Upper lobe of left lung (tissue), 6 donors: ENCODE results near the gene ASZ1. TPM values are rescaled to one million over a fixed set of nuclear protein-coding genes. Genes with fewer than 3 reads are reported as not detected.

Experiments used
- ATAC-seq, 2 donors: fragments of 200-7000 bp; cut with Tn5 transposase; one replicate each; pipeline ENCODE4 v1.9.1; 2022; ENCODE audit warnings: mild to moderate bottlenecking in 2 of 2, moderate library complexity in 2 of 2; ENCODE audit not compliant: low FRiP score in 2 of 2
- DNase-seq, 2 donors: peaks; one replicate each; pipeline ENCODE4 v3.0.0-alpha.2; 2019 to 2020
- H3K27ac ChIP-seq, 4 donors: fragments of 200-600 bp; sonication (generic); one replicate each; pipeline ENCODE4 v1.5.1; 2016 to 2019
- H3K27me3 ChIP-seq, 4 donors: fragments of 200-600 bp; sonication (generic); one replicate each; pipeline ENCODE4 v1.5.1; 2017 to 2019
- H3K36me3 ChIP-seq, 4 donors: fragments of 200-600 bp; sonication (generic); one replicate each; pipeline ENCODE4 v1.5.1; 2016 to 2019
- H3K4me1 ChIP-seq, 4 donors: fragments of 200-600 bp; sonication (generic); one replicate each; pipeline ENCODE4 v1.5.1; 2018 to 2019
- H3K4me3 ChIP-seq, 4 donors: fragments of 200-600 bp; sonication (generic); one replicate each; pipeline ENCODE4 v1.5.1; 2017 to 2019; ENCODE audit warnings: mild to moderate bottlenecking in 2 of 4, moderate library complexity in 1 of 4
- H3K9me3 ChIP-seq, 4 donors: fragments of 200-600 bp; sonication (generic); one replicate each; pipeline ENCODE4 v1.5.1; 2018 to 2019
- EP300 ChIP-seq, 4 donors: sonication (generic); formaldehyde crosslinking; IDR thresholded peaks; one replicate each; pipeline ENCODE4 v1.5.1; 2017; ENCODE audit warnings: antibody characterized with exemption in 4 of 4, control low read depth in 2 of 4
- POLR2A ChIP-seq, 4 donors: fragments of 450-650 bp; IDR thresholded peaks; one replicate each; pipeline ENCODE4 v1.5.1; 2016 to 2017; ENCODE audit warnings: antibody characterized with exemption in 4 of 4, mild to moderate bottlenecking in 2 of 4
- POLR2AphosphoS5 ChIP-seq, 2 donors: sonication (generic); formaldehyde crosslinking; IDR thresholded peaks; one replicate each; pipeline ENCODE4 v1.5.1; 2017; ENCODE audit warnings: antibody characterized with exemption in 2 of 2
- WGBS, 2 donors: methylation state at CpG; one replicate each; pipeline ENCODE4 v1.1.5; 2017 to 2018; 5-methylcytosine and 5-hydroxymethylcytosine counted together
- total RNA-seq, 6 donors: library from RNA; depleted of rRNA in 4 of 6; stranded (reverse); fragments of >200 nt in 4 of 6; gene quantifications; one replicate each; pipeline versions ENCODE4 v1.1.0 to v1.2.1, GENCODE V29; 2016 to 2021
- TF ChIP-seq, protein P1 (sequence below), 6 experiments: fragments of 450-650 bp in 4 of 6; fragments of 200-600 bp in 2 of 6; sonication (generic) in 2 of 6; IDR thresholded peaks; one replicate each; pipeline ENCODE4 v1.5.1; 2016 to 2019; ENCODE audit warnings: antibody characterized with exemption in 6 of 6
- donor health status: DM: no; HTN: no; CAD: no; lungs with moderate emphysema.
- donor health status: DM: no; HTN: yes; CAD: no; lungs with severe emphysema.

Gene ASZ1
- total RNA-seq, 6 donors from 2014 or later, result not detected

DNA sequence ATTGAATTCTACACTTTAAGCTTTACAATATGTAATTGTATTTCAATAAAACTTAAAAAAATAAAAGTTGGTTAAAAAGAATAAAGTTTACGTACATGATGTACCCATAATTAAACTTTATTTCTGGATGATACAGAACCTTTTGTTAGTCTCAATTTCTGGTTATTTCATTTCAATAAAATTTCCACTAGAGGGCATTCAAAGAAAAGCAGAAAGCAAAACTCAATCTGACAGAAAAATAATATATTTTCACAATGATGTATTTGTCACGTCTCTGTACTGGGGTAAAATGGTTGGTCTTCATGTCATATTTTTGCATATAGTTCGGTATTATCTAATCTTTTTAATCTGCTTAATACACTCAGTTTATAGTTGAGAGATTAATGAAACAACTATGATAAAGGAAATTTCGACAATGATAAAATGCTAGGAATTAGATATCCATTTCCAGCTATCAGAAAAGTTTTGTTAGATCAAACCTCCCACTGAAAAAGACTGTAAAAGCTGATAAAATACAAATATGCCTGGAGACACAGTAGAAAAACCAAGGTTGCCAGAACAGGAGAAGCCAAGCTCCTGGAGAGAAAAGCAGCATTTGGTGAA lies 27.4 kb downstream of the ASZ1 start:
- Histone ChIP-seq H3K9me3 (no peaks in the 10 kb centered on the region), H3K4me3 (no peak overlapping the region), H3K27me3 (no peaks in the 10 kb centered on the region), H3K4me1 (no peaks in the 10 kb centered on the region), H3K36me3 (no peaks in the 10 kb centered on the region), H3K27ac (no peak overlapping the region)
- no peak for ATAC-seq
- TF ChIP-seq POLR2A (IDR thresholded peaks at IDR 0.05) (no peak), EP300 (IDR thresholded peaks at IDR 0.05) (no peak), POLR2AphosphoS5 (IDR thresholded peaks at IDR 0.05) (no peak)
- TF ChIP-seq, protein P1, sequence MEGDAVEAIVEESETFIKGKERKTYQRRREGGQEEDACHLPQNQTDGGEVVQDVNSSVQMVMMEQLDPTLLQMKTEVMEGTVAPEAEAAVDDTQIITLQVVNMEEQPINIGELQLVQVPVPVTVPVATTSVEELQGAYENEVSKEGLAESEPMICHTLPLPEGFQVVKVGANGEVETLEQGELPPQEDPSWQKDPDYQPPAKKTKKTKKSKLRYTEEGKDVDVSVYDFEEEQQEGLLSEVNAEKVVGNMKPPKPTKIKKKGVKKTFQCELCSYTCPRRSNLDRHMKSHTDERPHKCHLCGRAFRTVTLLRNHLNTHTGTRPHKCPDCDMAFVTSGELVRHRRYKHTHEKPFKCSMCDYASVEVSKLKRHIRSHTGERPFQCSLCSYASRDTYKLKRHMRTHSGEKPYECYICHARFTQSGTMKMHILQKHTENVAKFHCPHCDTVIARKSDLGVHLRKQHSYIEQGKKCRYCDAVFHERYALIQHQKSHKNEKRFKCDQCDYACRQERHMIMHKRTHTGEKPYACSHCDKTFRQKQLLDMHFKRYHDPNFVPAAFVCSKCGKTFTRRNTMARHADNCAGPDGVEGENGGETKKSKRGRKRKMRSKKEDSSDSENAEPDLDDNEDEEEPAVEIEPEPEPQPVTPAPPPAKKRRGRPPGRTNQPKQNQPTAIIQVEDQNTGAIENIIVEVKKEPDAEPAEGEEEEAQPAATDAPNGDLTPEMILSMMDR (IDR thresholded peaks at IDR 0.05), result peak in 4 of 6 experiments; percentile 7 to 31 (median 18)
- no peak for DNase-seq
- 43 to 44% methylated on average over 4 of the region's 4 CpGs for WGBS, 2 donors

DNA sequence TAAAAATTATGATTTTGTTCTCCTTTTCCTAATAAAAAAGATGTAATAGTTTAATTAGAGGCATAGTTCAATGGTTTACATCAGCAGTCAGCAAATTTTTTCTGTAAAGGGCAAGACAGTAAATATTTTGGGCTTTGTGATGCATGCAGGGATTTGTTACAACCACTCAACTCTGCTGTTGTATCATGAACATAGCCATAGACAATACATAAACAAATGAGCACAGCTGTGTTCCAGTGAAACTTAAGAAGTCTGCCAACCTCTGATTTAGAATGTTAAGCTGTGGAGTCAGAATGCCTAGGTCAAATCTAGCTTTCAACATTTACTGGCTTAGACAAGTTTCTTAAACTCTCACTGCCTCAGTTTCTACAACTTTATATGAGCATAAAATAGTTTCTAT lies 31.6 kb downstream of the ASZ1 start:
- H3K27ac ChIP-seq, result no peak overlapping the region
- H3K36me3 ChIP-seq, result no peaks in the 10 kb centered on the region
- H3K4me3 ChIP-seq, result no peak overlapping the region
- H3K9me3 ChIP-seq, result no peaks in the 10 kb centered on the region
- DNase-seq (no peak), ATAC-seq (no peak)
- TF ChIP-seq POLR2AphosphoS5 (IDR thresholded peaks at IDR 0.05), result no peak
- no peak for TF ChIP-seq EP300 (IDR thresholded peaks at IDR 0.05)
- TF ChIP-seq, protein P1 (IDR thresholded peaks at IDR 0.05), result no peak
- TF ChIP-seq POLR2A (IDR thresholded peaks at IDR 0.05), result no peak
- no peaks in the 10 kb centered on the region for H3K4me1 ChIP-seq
- H3K27me3 ChIP-seq, result no peaks in the 10 kb centered on the region

DNA sequence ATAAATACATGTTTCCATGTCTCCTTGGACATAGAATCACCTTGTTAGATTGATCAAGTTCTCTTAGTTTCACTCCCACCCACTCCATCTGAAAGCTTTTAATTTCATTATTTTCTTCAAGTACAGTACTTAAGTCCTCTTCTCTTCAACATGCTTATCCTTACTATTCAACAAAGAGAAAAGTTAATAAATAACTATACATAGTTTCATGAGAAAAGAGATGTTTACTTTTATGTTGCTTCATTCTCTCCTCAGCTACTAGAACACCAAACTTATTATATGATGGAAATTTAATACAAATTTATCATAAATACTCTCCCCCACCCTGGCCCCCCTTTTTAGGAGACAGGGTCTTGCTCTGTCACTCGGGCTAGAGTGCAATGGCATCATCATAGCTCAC lies 33.5 kb downstream of the ASZ1 start:
- Histone ChIP-seq H3K27ac (no peak overlapping the region), H3K9me3 (peaks cover 0 to 6% (median 0%) of the 10 kb centered on the region in 4 donors), H3K36me3 (no peaks in the 10 kb centered on the region), H3K27me3 (no peaks in the 10 kb centered on the region), H3K4me3 (no peak overlapping the region), H3K4me1 (no peaks in the 10 kb centered on the region)
- no peak for ATAC-seq
- DNase-seq, result no peak
- 50 to 57% methylated on average over 1 of the region's 1 CpG for WGBS, 2 donors
- no peak for TF ChIP-seq POLR2A (IDR thresholded peaks at IDR 0.05)
- TF ChIP-seq, protein P1 (IDR thresholded peaks at IDR 0.05), result no peak
- TF ChIP-seq EP300 (IDR thresholded peaks at IDR 0.05), result no peak
- TF ChIP-seq POLR2AphosphoS5 (IDR thresholded peaks at IDR 0.05), result no peak

DNA sequence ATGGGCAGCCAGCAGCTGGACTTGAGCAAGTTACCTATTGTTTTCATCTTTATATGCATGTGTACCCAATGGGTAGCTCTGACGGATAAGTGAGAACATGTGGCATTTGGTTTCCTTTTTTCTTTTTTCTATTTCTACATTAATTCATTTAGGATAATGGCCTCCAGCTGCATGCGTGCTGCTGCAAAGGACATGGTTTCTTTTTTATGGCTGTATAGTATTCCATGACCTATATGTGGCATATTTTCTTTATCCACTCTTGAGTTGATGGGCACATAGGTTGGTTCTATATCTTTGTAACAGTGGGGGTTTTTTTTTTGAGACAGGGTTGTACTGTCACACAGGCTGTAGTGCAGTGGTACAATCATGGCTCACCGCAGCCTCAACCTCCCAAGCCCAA lies 37.4 kb downstream of the ASZ1 start:
- Histone ChIP-seq H3K27me3 (no peaks in the 10 kb centered on the region), H3K36me3 (no peaks in the 10 kb centered on the region), H3K9me3 (peaks cover 0 to 7% (median 3%) of the 10 kb centered on the region in 4 donors), H3K4me3 (no peak overlapping the region), H3K4me1 (peaks cover 0 to 5% (median 0%) of the 10 kb centered on the region in 4 donors), H3K27ac (no peak overlapping the region)
- ATAC-seq (no peak), DNase-seq (no peak)
- TF ChIP-seq EP300 (IDR thresholded peaks at IDR 0.05), result no peak
- no peak for TF ChIP-seq POLR2A (IDR thresholded peaks at IDR 0.05)
- TF ChIP-seq, protein P1 (IDR thresholded peaks at IDR 0.05), result no peak
- no peak for TF ChIP-seq POLR2AphosphoS5 (IDR thresholded peaks at IDR 0.05)
- 96 to 100% methylated on average over 3 of the region's 3 CpGs for whole genome bisulfite sequencing, 2 donors

DNA sequence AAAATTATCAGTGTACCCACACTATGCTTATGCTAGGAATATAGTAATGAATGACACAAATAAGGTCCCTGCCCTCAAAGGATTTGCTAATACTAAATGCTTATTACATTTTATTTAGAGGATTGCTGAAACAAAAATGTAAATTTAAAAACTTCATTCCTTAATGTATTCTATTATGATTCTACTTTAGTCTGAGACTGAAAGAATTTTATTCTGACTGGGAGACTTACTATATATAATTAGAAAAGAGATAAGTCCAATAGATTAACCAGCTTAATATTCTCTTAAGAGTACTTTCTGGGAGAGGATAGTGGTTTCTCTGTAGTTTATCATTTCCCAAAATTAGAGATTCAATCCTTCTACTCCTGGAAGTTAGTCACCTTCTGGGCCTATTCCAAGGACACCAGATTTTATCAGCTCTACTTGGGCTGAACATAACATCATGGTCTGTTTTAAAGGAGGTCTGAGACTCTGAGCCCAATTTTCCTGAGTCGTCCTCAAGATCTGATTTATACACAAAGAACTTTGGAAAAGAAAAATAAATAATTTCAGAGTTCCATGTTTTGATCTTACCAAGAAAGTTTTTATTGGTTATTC lies 41.1 kb downstream of the ASZ1 start:
- Histone ChIP-seq H3K9me3 (peaks cover 0 to 7% (median 3%) of the 10 kb centered on the region in 4 donors), H3K36me3 (no peaks in the 10 kb centered on the region), H3K4me1 (peaks cover 0 to 5% (median 0%) of the 10 kb centered on the region in 4 donors), H3K4me3 (no peak overlapping the region), H3K27me3 (no peaks in the 10 kb centered on the region), H3K27ac (no peak overlapping the region)
- WGBS, 2 donors, result 63 to 81% methylated on average over 1 of the region's 1 CpG
- ATAC-seq, result peak in 1 of 2 donors; percentile 70
- no peak for DNase-seq
- TF ChIP-seq, protein P1 (IDR thresholded peaks at IDR 0.05), result no peak
- TF ChIP-seq POLR2A (IDR thresholded peaks at IDR 0.05), result no peak
- TF ChIP-seq POLR2AphosphoS5 (IDR thresholded peaks at IDR 0.05), result no peak
- TF ChIP-seq EP300 (IDR thresholded peaks at IDR 0.05), result no peak
